GM18520 (cell line): ENCODE results near the gene EXOC3L1.

Source experiments
- ATAC-seq: cut with Tn5 transposase; IDR thresholded peaks from one replicate; pipeline ENCODE4 v1.9.1; 2021; ENCODE audit not compliant: unreplicated experiment

Gene EXOC3L1

GRCh38 chr16:67216612-67217490, 26.9 kb upstream of the EXOC3L1 start:
- no peak for ATAC-seq

GRCh38 chr16:67215706-67216105, 25.8 kb upstream of the EXOC3L1 start:
- ATAC-seq: no peak

GRCh38 chr16:67213197-67214019, 23.5 kb upstream of the EXOC3L1 start:
- no peak for ATAC-seq

DNA sequence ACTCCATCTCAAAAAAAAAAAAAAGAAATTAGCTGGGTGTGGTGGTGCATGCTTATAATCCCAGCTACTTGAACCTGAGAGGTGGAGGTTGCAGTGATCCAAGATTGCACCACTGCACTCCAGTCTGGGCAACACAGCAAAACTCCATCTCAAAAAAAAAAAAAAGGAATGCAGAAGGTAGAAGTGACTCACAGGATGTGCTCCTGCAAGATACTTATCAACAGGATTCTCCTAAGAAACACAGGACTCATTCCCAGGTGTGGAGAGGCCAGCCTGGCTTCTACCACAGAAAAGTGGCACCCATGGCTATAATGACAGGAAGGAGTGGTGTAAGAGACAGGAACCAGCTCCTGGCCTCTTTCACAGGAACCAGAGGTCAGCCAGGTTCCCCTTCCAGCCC, 22.8 kb upstream of the EXOC3L1 start:
- ATAC-seq: no peak

GRCh38 chr16:67211674-67212073, 21.7 kb upstream of the EXOC3L1 start:
- no peak for ATAC-seq

DNA sequence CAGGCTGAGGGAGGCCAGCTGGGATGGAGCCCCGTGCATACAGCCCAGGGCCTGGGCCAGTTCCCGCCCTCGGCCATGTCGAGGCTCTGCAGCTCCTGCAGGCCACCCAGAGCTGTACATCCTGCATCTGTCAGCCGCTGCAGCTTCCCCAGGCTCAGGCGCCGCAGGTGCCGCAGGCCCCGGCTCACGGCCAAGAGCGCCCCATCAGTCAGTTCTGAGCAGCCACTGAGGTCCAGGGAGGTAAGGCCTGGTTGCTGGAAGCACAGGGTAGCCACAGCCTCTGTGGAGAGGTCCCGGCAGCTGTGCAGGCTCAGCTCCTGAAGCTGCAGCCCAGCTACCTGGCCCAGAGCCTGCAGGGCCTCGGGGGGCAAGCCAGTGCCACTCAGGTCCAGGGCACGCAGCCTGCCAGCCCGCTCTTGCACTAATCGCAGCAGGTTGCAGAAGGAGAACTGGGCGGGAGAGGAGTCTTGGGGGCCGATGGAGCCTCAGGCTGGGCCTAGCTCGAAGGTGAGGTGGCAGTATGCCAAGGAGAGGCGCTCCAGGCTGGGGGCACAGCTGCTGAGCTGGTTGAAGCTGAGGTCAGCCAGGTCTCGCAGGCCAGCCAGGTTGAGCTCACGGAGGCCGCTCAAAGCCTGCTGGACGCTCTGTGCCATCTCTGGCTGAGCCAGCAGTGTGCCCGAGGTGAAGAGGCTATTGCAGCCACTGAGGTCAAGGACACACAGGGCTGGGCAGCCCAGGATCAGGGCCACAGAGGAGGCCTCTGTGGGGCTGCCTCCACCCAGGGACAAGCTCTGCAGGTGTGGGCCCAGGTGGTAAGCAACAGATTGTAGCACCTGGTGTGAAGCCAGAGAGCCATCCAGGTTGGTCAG, 20.4 kb upstream of the EXOC3L1 start:
- no peak for ATAC-seq

DNA sequence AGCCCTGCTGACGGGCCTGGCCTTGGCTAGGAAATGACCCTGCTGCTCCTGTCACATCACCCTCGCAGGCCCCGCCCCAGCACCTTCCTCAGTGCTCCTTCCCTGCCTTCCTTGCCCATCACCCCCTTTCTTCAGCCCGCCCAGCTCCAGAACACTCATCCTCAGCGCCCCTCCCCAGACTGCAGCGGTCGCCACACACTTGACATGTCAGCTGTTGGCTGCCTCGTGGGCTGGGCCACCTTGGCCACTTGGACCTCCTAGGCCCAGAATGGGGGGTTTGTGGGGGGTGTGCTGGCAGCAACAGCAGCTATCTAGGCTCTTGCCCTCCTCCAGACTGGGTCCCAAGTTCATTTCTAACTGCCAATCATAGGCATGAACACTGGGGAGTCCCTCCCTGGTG, 19.6 kb upstream of the EXOC3L1 start:
- no peak for ATAC-seq

DNA sequence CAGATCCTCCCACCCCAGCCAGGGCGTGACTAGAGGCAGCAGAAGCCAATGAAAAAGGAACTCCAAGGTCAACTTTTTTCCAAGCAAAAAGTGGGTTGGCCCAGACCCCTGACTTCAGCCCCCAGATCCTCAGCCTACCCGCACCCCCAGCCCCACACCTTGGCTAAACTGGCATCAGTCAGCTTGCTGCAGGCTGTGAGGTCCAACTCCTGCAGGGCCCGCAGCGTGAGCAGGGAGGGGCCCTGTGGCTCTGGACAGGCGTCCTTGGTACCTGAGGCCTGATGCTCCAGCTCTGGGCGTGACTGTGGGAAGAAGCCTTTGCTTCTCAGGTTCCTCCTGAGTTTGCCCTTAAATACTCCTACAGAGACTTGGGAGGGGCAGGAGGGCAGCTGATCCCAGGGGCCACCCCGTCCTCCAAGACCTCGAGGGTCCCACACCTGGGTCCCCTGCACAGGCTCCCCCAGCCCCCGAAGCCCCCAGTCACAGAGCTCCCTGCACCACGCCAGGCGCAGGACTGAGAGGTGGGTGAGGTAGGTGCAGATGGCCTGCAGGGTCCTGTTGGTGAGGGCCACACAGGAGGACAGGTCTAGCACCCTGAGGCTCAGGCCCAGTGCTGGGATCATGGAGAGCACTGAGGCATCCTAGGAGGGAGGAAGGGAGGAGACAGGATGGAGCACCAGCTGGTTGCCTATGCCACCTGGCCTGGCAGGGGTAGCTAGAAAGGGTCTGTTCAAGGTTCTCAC, 18.4 kb upstream of the EXOC3L1 start:
- no peak for ATAC-seq

DNA sequence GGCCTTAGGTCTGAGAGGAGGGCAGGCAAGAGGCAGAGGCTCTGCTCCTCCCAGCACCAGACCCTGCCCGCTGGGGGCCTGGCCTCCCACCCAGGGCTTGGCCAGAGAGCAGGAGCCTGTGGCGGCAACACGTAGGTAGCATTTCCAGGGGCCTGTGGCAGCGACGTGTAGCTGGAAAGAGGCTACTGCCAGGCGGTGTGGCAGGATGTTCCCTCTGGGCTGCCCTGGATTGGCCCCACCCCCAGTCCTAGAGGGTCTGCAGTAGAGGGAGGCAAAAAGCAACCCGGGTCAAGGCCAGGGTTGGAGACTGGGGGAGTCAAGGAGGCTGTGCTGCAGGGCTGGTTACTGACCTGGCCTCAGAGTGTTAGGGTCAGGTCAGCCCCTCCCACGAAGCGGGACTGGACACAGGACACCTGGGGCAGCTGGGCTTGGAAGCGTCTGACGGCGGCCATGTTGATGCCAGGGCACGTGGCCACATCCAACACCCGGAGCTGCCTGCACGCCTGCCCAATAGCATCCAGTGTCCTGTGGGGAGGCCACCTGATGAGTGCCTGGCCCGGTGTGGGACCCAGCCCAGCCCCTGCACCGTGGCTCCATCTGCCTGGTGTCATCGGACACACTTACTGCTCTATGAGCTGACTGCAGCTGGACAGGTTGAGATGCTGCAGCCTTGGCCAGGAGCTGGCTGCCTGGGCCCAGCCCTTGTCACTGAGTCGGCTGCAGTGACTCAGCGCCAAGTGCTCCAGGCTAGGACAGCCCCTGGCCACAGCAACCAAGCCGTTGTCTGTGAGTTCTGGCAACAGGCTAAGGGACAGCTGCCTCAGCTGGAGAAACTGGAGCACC, 17.5 kb upstream of the EXOC3L1 start:
- ATAC-seq: no peak

- no peak for ATAC-seq
Measured at GRCh38 chr16:67206838-67207248, 16.9 kb upstream of the EXOC3L1 start.

GRCh38 chr16:67206129-67206837, 16.3 kb upstream of the EXOC3L1 start:
- no peak for ATAC-seq

DNA sequence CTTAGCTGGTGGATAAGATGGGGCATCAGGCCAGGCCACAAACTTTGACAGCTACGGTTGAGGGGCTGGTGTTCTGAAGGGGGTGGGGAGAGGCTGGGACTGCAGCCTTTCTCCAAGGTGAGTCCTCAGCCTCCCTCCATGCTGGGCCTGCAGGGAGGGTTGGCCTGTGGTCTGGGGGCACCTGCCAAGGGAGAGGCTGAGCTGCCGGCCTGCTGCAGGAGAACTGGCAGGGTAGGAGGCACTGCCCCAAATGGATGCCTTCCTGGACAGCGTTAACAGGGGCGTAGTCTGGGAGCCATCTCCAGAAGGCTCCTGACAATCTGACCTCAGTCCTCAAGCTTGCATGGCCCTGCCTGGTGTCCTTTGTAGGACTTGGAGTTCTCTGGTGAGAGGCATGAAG, 14.1 kb upstream of the EXOC3L1 start:
- no peak for ATAC-seq

- no peak for ATAC-seq
Measured at GRCh38 chr16:67202956-67203493, 13.1 kb upstream of the EXOC3L1 start.

DNA sequence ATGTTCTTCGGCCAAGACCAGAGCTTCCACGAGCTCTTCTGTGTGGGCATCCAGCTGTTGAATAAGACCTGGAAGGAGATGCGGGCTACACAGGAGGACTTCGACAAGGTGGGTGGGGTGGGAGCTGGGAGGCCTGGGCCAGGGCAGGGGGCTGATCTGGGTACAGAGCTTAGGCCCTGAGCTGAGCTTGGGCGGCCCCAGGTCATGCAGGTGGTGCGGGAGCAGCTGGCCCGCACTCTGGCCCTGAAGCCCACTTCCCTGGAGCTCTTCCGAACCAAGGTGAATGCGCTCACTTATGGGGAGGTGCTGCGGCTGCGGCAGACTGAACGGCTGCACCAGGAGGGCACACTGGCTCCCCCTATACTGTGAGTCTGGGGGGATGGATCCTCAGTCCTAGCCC, 12.5 kb upstream of the EXOC3L1 start:
- ATAC-seq: no peak

DNA sequence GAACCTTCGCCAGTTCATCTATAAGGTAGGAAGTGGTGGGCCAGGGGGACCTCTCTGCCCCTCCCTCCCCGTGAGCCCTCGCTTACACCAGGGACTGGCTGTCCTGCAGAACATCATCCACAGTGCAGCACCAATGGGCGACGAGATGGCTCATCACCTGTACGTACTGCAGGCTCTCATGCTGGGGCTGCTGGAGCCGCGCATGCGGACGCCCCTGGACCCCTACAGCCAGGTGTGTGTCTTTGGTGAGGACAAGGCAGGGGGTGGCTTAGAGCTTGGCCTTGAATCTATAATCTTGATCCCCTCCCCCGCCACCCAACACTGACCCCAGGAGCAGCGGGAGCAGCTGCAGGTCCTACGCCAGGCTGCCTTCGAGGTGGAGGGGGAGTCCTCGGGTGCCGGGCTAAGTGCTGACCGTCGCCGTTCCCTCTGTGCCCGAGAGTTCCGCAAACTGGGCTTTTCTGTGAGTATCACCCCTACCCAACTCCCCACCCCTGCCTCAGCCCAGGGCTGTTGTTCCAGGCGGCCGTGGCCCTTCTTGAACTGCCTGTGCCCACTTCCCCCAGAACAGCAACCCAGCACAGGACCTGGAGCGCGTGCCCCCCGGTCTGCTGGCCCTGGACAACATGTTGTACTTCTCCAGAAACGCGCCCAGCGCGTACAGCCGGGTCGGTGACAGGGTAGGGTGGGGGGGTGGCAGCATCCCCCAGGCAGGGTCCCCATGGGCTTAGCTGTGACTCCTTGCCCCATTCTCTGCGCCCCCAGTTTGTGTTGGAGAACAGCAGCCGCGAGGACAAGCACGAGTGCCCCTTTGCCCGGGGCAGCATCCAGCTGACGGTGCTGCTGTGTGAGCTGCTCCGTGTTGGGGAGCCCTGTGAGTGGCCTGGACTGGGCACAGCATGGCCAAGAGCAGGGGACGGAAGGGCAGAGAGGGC, 11.7 kb upstream of the EXOC3L1 start:
- no peak for ATAC-seq

DNA sequence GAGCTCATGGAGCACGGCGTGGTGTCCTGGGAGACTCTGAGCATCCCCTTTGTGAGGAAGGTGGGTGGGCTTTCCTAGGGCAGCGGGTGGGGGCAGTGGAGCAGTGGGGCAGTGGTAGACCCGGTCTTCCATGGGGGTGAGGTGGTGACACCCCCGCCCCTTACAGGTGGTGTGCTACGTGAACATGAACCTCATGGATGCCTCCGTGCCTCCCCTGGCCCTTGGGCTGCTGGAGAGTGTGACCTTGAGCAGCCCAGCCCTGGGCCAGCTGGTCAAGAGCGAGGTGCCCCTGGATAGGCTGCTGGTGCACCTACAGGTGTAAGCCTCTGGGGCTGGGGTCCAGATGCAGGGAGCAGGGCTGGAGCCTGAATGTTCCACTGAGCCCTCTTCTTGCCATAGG, 10.6 kb upstream of the EXOC3L1 start:
- no peak for ATAC-seq

DNA sequence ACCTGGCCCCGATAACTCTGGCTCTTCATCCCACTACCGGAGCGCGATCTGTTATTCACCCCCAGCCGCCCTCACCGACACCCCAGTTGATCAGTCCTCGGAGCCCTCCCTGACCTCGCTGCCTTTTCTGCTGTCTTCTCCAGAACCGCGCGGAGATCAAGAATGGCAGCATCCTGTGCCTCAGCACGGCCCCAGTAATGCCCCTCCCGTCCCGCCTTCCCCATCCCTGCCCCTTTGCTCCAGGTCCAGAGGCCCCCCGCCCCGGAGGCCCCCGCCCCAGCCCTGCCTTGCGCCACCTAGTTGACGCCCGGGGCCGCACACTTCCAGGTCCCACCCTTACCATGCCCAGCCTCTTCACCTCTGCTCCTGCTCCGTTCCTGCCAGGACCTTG, 9.9 kb upstream of the EXOC3L1 start:
- no peak for ATAC-seq
